ENCODE results near the gene STEAP3.

The STEAP3 gene

DNA sequence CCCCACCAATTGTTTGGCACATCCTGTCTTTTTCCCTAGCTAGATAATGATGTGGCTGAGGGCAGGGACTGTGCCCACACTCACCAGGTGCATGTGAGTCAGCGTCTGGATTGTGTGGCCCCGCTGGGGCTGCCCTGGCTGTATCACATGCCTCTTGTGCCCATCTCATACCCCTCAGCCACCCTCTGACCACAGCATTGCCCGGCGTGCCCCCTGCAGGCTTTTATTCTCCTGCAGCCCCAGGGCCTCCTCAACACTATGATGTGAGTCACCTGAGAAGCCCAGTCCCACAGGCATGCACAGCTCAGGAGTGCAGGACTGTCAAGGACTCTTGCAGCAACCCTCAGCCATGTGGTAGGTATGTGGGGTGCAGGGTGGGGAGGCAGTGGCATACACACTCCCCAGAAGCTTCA, 14.8 kb upstream of the STEAP3 start:
- Histone ChIP-seq H3K36me3 (ENCODE audit: insufficient read depth, low read length) (no peaks in the 10 kb centered on the region), H3K27me3 (ENCODE audit: insufficient read depth, low read length, poor library complexity, severe bottlenecking) (no peaks in the 10 kb centered on the region), H3K4me3 (ENCODE audit: low read length, poor library complexity, severe bottlenecking) (no peak overlapping the region), H3K9ac (ENCODE audit: low read depth, low read length, poor library complexity, severe bottlenecking) (no peak overlapping the region), H3K9me2 (replicated peaks; ENCODE audit: low read depth, low read length) (no peaks in the 10 kb centered on the region), H4K20me1 (ENCODE audit: insufficient read depth, low read length, poor library complexity, severe bottlenecking) (no peaks in the 10 kb centered on the region), H3K79me2 (ENCODE audit: insufficient read depth, low read length) (no peaks in the 10 kb centered on the region), H3K4me2 (ENCODE audit: low read depth, low read length, poor library complexity, severe bottlenecking) (no peak overlapping the region), H3K9me3 (ENCODE audit: insufficient read depth, low read depth, low read length) (no peaks in the 10 kb centered on the region), H3K4me1 (ENCODE audit: insufficient read depth, low read length, poor library complexity, severe bottlenecking) (no peaks in the 10 kb centered on the region), H2AFZ (ENCODE audit: low read length) (no peak overlapping the region), H3F3A (ENCODE audit: low read depth) (no peaks in the 10 kb centered on the region)
- no peak for TF ChIP-seq EZH2phosphoT487 (IDR thresholded peaks at IDR 0.05; ENCODE audit: borderline replicate concordance)
- TF ChIP-seq, protein P1, sequence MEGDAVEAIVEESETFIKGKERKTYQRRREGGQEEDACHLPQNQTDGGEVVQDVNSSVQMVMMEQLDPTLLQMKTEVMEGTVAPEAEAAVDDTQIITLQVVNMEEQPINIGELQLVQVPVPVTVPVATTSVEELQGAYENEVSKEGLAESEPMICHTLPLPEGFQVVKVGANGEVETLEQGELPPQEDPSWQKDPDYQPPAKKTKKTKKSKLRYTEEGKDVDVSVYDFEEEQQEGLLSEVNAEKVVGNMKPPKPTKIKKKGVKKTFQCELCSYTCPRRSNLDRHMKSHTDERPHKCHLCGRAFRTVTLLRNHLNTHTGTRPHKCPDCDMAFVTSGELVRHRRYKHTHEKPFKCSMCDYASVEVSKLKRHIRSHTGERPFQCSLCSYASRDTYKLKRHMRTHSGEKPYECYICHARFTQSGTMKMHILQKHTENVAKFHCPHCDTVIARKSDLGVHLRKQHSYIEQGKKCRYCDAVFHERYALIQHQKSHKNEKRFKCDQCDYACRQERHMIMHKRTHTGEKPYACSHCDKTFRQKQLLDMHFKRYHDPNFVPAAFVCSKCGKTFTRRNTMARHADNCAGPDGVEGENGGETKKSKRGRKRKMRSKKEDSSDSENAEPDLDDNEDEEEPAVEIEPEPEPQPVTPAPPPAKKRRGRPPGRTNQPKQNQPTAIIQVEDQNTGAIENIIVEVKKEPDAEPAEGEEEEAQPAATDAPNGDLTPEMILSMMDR (conservative IDR thresholded peaks at IDR 0.05; ENCODE audit: low read length) = no peak

- Histone ChIP-seq H4K20me1 (ENCODE audit: insufficient read depth, low read length, poor library complexity, severe bottlenecking) (no peaks in the 10 kb centered on the region), H3K9me2 (replicated peaks; ENCODE audit: low read depth, low read length) (no peaks in the 10 kb centered on the region), H3K27me3 (ENCODE audit: insufficient read depth, low read length, poor library complexity, severe bottlenecking) (no peaks in the 10 kb centered on the region), H3K9me3 (ENCODE audit: insufficient read depth, low read depth, low read length) (no peaks in the 10 kb centered on the region), H3K4me1 (ENCODE audit: insufficient read depth, low read length, poor library complexity, severe bottlenecking) (no peaks in the 10 kb centered on the region), H3K4me3 (ENCODE audit: low read length, poor library complexity, severe bottlenecking) (no peak overlapping the region), H3K4me2 (ENCODE audit: low read depth, low read length, poor library complexity, severe bottlenecking) (no peak overlapping the region), H2AFZ (ENCODE audit: low read length) (no peak overlapping the region), H3F3A (ENCODE audit: low read depth) (no peaks in the 10 kb centered on the region), H3K36me3 (ENCODE audit: insufficient read depth, low read length) (no peaks in the 10 kb centered on the region), H3K79me2 (ENCODE audit: insufficient read depth, low read length) (no peaks in the 10 kb centered on the region), H3K9ac (ENCODE audit: low read depth, low read length, poor library complexity, severe bottlenecking) (no peak overlapping the region)
- TF ChIP-seq, protein P1 (conservative IDR thresholded peaks at IDR 0.05; ENCODE audit: low read length) = no peak
- no peak for TF ChIP-seq EZH2phosphoT487 (IDR thresholded peaks at IDR 0.05; ENCODE audit: borderline replicate concordance)
These were observed 11.4 kb upstream of the STEAP3 start for GRCh38 chr2:119212139-119212800.

DNA sequence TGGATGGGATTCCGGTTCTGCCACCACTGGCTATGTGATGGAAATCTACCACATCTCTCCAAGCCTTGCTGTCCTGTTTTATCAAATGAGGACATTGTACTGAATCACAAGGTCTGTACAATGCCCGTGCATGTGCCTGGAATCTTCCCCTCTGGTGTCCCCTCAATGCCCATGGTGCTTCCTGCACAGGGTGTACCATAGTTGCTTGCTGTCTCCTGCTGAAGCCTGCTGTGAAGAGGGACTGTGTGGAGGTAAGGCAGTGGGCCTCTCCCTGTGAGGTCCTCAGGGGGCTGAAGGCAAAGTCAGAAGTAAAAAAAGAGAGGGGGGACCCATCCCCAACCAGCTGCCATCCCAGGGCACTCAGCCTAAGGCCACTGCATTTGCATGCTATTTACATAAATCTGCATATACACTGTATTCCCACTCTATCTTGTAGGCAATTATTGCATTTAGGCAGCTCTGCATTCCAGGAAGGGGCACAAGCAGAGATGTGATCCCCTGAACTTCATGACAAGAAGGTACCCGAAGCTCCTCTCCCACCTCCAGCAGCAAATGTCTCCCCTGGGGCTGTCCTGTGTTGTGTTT, 9.1 kb upstream of the STEAP3 start:
- no peaks in the 10 kb centered on the region for H3K36me3 ChIP-seq (ENCODE audit: insufficient read depth, low read length)
- no peak overlapping the region for H2AFZ ChIP-seq (ENCODE audit: low read length)
- H3K4me3 ChIP-seq (ENCODE audit: low read length, poor library complexity, severe bottlenecking) = no peak overlapping the region
- H3K4me2 ChIP-seq (ENCODE audit: low read depth, low read length, poor library complexity, severe bottlenecking) = no peak overlapping the region
- H4K20me1 ChIP-seq (ENCODE audit: insufficient read depth, low read length, poor library complexity, severe bottlenecking) = no peaks in the 10 kb centered on the region
- no peaks in the 10 kb centered on the region for H3K9me3 ChIP-seq (ENCODE audit: insufficient read depth, low read depth, low read length)
- no peaks in the 10 kb centered on the region for H3K79me2 ChIP-seq (ENCODE audit: insufficient read depth, low read length)
- no peaks in the 10 kb centered on the region for H3K27me3 ChIP-seq (ENCODE audit: insufficient read depth, low read length, poor library complexity, severe bottlenecking)
- no peak overlapping the region for H3K9ac ChIP-seq (ENCODE audit: low read depth, low read length, poor library complexity, severe bottlenecking)
- H3K9me2 ChIP-seq (replicated peaks; ENCODE audit: low read depth, low read length) = no peaks in the 10 kb centered on the region
- H3K4me1 ChIP-seq (ENCODE audit: insufficient read depth, low read length, poor library complexity, severe bottlenecking) = no peaks in the 10 kb centered on the region
- TF ChIP-seq, protein P1 (conservative IDR thresholded peaks at IDR 0.05; ENCODE audit: low read length) = no peak
- TF ChIP-seq EZH2phosphoT487 (IDR thresholded peaks at IDR 0.05; ENCODE audit: borderline replicate concordance) = no peak
- no peaks in the 10 kb centered on the region for H3F3A ChIP-seq (ENCODE audit: low read depth)

All from Loucy (cell line).